Breast epithelium (tissue), 4 donors: ENCODE results near the gene STOML1. TPM values are rescaled to one million over a fixed set of nuclear protein-coding genes. Genes with fewer than 3 reads are reported as not detected.
"Not testable (repeated sequence)": the region's sequence is repeated elsewhere in the genome, so short reads cannot be mapped to it uniquely, and the experiment has no call there.

Experiments
- DNase-seq, 2 donors: peaks; one replicate each; pipeline ENCODE4 v3.0.0-alpha.2; 2019; ENCODE audit warnings: low spot score in 2 of 2
- H3K27ac ChIP-seq, 2 donors: fragments of 200-600 bp; sonication (generic) in 1 of 2; one replicate each; pipeline ENCODE4 v1.5.1; 2016 to 2019; ENCODE audit warnings: mild to moderate bottlenecking in 1 of 2
- H3K27me3 ChIP-seq, 2 donors: fragments of 200-600 bp; sonication (generic) in 1 of 2; one replicate each; pipeline versions ENCODE4 v1.5.1 to v1.6.0; 2017 to 2019; ENCODE audit warnings: control low read depth in 1 of 2, mild to moderate bottlenecking in 1 of 2
- H3K36me3 ChIP-seq: fragments of 200-600 bp; one replicate; pipeline ENCODE4 v1.5.1; 2019
- H3K4me1 ChIP-seq, 2 donors: fragments of 200-600 bp; sonication (generic); one replicate each; pipeline ENCODE4 v1.5.1; 2016 to 2019; ENCODE audit warnings: control low read depth in 1 of 2
- H3K4me3 ChIP-seq, 3 donors: fragments of 200-600 bp; sonication (generic); 1 replicate in 2 of 3; 2 replicates in 1 of 3; pipeline ENCODE4 v1.5.1; 2016 to 2019; ENCODE audit warnings: mild to moderate bottlenecking in 3 of 3, moderate library complexity in 2 of 3
- H3K9me3 ChIP-seq, 2 donors: fragments of 200-600 bp; sonication (generic) in 1 of 2; one replicate each; pipeline ENCODE4 v1.5.1; 2016 to 2019; ENCODE audit warnings: control low read depth in 1 of 2
- POLR2A ChIP-seq: fragments of 450-650 bp; IDR thresholded peaks from one replicate; pipeline ENCODE4 v1.6.1; 2016; ENCODE audit warnings: antibody characterized with exemption, mild to moderate bottlenecking, moderate library complexity
- POLR2AphosphoS5 ChIP-seq, 3 donors: sonication (generic); formaldehyde crosslinking; IDR thresholded peaks; one replicate each; pipeline ENCODE4 v1.6.1; 2017; ENCODE audit warnings: antibody characterized with exemption in 3 of 3
- intact Hi-C: fragments of 100-400 bp; cut with DNase I; formaldehyde crosslinking; loops from one replicate; pipeline ENCODE4 v1.15.1; 2023; ENCODE audit warnings: low total_unique reads
- total RNA-seq, 3 donors: library from RNA; depleted of rRNA; stranded (reverse); fragments of >200 nt; gene quantifications; one replicate each; pipeline ENCODE4 v1.1.0, GENCODE V29; 2016
- TF ChIP-seq, protein P1 (sequence below), 3 donors: fragments of 450-650 bp; IDR thresholded peaks; one replicate each; pipeline ENCODE4 v1.5.1; 2016 to 2017; ENCODE audit warnings: antibody characterized with exemption in 3 of 3, mild to moderate bottlenecking in 3 of 3, moderate library complexity in 3 of 3

Gene STOML1
- total RNA-seq, 3 donors from 2014 or later, result 8.5 to 10.7 (median 9.7) TPM

DNA sequence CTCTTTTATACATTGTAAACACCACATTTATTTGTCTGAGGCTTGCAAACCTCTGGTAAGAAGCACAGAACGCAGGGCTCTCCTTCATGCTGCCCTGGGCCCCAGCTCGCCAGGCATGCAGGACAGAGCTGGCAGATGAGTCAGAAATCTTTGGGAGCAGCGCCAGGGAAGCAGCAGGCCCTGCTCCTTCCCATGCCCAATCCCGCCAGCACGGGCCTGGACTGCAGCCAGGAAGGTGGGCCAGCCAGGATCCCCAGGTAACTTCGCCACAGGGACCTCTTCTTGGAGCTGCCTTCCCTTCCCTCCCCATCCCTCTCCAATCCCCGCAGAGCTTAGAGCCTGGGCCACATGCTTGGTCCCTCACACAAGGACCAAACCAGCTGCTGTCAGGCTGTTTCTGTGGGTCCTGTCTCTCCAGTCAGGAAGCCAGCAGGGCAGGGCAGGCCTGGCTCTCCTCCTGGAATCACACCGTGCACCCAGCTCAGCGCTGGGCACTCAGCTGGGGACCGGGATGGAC lies 8.8 kb downstream of the STOML1 start:
- H3K4me1 ChIP-seq, result peaks cover 24 to 36% of the 10 kb centered on the region in 2 donors
- peak overlapping the region; percentile 88 to 98 for H3K27ac ChIP-seq
- no peaks in the 10 kb centered on the region for H3K27me3 ChIP-seq
- peak overlapping the region in 1 of 3 donors; percentile 51 for H3K4me3 ChIP-seq
- TF ChIP-seq, protein P1, sequence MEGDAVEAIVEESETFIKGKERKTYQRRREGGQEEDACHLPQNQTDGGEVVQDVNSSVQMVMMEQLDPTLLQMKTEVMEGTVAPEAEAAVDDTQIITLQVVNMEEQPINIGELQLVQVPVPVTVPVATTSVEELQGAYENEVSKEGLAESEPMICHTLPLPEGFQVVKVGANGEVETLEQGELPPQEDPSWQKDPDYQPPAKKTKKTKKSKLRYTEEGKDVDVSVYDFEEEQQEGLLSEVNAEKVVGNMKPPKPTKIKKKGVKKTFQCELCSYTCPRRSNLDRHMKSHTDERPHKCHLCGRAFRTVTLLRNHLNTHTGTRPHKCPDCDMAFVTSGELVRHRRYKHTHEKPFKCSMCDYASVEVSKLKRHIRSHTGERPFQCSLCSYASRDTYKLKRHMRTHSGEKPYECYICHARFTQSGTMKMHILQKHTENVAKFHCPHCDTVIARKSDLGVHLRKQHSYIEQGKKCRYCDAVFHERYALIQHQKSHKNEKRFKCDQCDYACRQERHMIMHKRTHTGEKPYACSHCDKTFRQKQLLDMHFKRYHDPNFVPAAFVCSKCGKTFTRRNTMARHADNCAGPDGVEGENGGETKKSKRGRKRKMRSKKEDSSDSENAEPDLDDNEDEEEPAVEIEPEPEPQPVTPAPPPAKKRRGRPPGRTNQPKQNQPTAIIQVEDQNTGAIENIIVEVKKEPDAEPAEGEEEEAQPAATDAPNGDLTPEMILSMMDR (IDR thresholded peaks at IDR 0.05), result no peak
- peak in 1 of 3 donors; percentile 40 for TF ChIP-seq POLR2AphosphoS5 (IDR thresholded peaks at IDR 0.05)
- H3K36me3 ChIP-seq, result no peaks in the 10 kb centered on the region
- no peaks in the 10 kb centered on the region for H3K9me3 ChIP-seq
- peak; percentile 82 to 84 for DNase-seq
- intact Hi-C loops, result loop anchor here (5.0 kb wide), 1 partner anchor 894 kb away; no protein-coding TSS in a partner anchor

DNA sequence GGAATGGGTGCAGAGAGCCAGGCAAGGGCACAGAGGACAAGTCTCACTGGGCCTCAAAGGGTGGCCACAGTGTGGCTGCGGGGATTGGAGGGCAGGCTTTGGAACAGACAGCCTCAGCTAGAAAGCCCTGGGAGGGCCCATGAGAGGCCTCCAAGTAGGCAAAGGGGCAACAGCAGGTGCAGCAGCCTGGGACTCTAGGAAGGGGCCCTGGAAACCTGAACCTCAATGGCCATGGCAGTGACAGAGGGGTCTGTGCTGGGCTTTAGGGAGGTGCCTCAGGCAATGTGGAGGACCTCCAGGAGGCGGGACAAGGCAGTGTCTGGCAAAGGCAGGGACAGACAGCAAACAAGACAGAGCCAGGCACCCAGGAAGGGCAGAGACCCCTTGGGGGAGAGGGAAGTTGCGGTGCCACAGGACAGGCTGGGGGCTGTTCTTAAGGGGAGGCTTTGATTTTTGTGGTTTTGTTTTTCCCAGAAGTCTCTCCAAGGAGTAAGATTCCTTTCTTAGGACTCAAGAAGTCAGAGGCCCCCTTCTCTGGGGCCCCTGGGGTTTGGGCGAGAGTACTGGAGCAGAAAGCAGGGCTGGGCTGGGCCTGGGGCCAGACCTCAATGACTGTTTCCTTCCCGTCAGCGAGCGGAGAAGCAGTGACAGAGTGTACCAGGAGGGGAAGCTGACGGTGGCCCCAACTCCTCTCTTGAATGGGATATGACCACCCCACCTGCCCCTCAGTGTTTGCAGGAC lies 9.7 kb downstream of the STOML1 start:
- Histone ChIP-seq H3K36me3 (no peaks in the 10 kb centered on the region), H3K9me3 (no peaks in the 10 kb centered on the region), H3K4me3 (peak overlapping the region in 1 of 3 donors; percentile 51), H3K27me3 (no peaks in the 10 kb centered on the region), H3K4me1 (peaks cover 24 to 31% of the 10 kb centered on the region in 2 donors), H3K27ac (peak overlapping the region; percentile 88 to 98)
- DNase-seq, result peak in 1 of 2 donors; percentile 77
- intact Hi-C loops, result loop anchor here (5.0 kb wide), 1 partner anchor 895 kb away; no protein-coding TSS in a partner anchor
- peak in 2 of 3 donors; percentile 45 to 62 for TF ChIP-seq POLR2AphosphoS5 (IDR thresholded peaks at IDR 0.05)
- TF ChIP-seq POLR2A, result no peak

DNA sequence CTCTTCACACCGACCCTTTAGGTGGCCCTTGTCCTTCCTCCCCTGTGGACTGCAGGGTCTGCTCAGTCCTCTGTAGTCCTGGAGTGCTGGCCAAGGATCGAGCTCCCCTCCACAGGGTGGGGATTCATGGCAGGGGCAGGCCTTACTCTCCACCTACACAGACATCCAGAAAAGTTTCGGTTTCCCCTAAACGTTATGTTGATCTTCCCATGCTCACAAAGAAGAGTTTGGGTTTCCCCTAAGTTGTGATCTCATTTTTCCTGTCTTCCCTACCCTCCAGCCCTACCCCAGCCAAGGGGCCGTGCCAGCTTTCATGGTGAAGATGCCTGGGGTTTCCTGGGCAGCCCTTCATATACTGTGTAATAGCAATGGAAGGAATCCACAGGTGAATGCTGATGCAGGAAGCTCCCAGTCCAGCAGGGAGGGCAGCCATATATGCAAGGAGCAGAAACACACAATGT lies 10.3 kb downstream of the STOML1 start:
- peaks cover 24 to 31% of the 10 kb centered on the region in 2 donors for H3K4me1 ChIP-seq
- H3K27me3 ChIP-seq, result no peaks in the 10 kb centered on the region
- intact Hi-C loops, result loop anchor here (5.0 kb wide), 1 partner anchor 896 kb away; no protein-coding TSS in a partner anchor

DNA sequence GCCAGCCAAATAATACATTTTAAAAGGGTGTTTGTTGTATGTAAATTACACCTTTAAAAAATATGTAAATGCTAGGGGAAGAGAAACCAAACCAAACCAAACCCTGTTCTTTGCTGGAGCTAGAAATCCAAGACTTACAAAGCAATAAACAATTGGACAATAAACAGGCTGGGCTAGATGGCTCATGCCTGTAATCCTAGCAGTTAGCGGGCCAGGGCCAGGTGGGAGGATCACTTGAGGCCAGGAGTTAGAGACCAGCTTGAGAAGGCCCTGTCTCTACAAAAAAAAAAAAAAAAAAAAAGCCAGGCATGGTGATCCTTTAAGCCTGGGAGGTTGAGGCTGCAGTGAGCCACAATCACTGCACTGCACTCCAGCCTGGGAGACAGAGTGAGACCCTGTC lies 12.5 kb downstream of the STOML1 start:
- Histone ChIP-seq H3K36me3 (no peaks in the 10 kb centered on the region), H3K9me3 (no peaks in the 10 kb centered on the region), H3K4me1 (peaks cover 24 to 26% of the 10 kb centered on the region in 2 donors), H3K27me3 (no peaks in the 10 kb centered on the region), H3K4me3 (no peak overlapping the region), H3K27ac (no peak overlapping the region)
- intact Hi-C loops, result loop anchor here (5.0 kb wide), 1 partner anchor 898 kb away; no protein-coding TSS in a partner anchor
- no peak for TF ChIP-seq POLR2A
- TF ChIP-seq, protein P1 (IDR thresholded peaks at IDR 0.05), result no peak
- TF ChIP-seq POLR2AphosphoS5 (IDR thresholded peaks at IDR 0.05), result no peak
- DNase-seq, result no peak

More for the DNA sequence above, 10.3 kb downstream of the STOML1 start:
- no peaks in the 10 kb centered on the region for H3K9me3 ChIP-seq
- TF ChIP-seq POLR2A (no peak), POLR2AphosphoS5 (IDR thresholded peaks at IDR 0.05) (no peak)
- TF ChIP-seq, protein P1 (IDR thresholded peaks at IDR 0.05), result no peak
- H3K36me3 ChIP-seq, result no peaks in the 10 kb centered on the region
- DNase-seq, result no peak
- peak overlapping the region; percentile 88 to 98 for H3K27ac ChIP-seq
- H3K4me3 ChIP-seq, result peak overlapping the region in 1 of 3 donors; percentile 51

DNA sequence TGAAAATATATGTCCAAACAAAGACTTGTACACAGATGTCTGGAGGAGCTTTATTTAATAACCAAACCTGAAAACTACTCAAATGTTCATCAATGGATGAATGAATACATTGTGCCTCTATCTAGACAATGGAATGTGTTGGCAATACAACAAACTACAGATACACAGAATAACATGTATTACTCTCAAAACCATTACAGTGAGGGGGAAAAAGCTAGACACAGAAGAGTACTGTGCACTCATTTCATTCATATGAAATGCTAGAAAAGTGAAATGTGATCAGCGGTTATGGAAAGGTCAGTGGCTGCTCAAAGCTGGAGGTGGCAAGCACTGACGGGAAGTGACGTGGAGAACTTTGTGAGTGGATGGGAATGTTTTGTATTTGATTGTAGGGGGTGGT lies 13.2 kb downstream of the STOML1 start:
- intact Hi-C loops, result no loop called here
- H3K4me1 ChIP-seq, result peaks cover 23 to 24% of the 10 kb centered on the region in 2 donors
- no peaks in the 10 kb centered on the region for H3K27me3 ChIP-seq

DNA sequence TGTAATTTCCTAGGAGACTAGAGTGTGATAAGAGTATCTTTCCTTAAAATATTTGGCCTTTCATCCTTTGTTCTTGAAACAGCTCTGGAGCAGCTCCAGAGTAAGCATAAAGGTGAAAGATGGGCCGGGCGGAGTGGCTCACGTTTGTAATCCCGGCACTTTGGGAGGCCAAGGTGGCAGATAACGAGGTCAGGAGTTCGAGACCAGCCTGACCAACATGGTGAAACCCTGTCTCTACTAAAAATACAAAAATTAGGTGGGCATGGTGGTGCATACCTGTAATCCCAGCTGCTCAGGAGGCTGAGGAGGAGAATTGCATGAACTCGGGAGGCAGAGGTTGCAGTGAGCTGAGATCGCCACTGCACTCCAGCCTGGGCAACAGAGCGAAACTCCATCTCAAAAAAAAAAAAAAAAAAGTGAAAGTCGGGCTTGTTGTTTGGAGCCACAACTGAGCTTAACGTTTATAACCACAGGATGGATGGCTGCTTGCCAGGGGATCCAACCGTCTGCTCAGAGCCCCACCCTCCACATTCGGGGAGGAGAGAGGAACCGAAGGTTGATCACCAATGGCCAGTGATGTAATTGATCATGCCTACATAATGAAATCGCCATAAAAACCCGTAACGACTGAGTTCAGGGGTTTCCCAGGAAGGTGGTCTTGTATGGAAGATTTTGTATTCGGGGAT lies 16.5 kb downstream of the STOML1 start:
- H3K27ac ChIP-seq, H3K4me3 ChIP-seq, H3K4me1 ChIP-seq, H3K36me3 ChIP-seq, intact Hi-C loops, DNase-seq, H3K9me3 ChIP-seq, H3K27me3 ChIP-seq: not testable (repeated sequence)

More for the DNA sequence above, 13.2 kb downstream of the STOML1 start:
- TF ChIP-seq, protein P1 (IDR thresholded peaks at IDR 0.05), result no peak
- TF ChIP-seq POLR2AphosphoS5 (IDR thresholded peaks at IDR 0.05) (no peak), POLR2A (no peak)
- no peak for DNase-seq
- Histone ChIP-seq H3K36me3 (no peaks in the 10 kb centered on the region), H3K9me3 (no peaks in the 10 kb centered on the region), H3K4me3 (no peak overlapping the region), H3K27ac (no peak overlapping the region)

DNA sequence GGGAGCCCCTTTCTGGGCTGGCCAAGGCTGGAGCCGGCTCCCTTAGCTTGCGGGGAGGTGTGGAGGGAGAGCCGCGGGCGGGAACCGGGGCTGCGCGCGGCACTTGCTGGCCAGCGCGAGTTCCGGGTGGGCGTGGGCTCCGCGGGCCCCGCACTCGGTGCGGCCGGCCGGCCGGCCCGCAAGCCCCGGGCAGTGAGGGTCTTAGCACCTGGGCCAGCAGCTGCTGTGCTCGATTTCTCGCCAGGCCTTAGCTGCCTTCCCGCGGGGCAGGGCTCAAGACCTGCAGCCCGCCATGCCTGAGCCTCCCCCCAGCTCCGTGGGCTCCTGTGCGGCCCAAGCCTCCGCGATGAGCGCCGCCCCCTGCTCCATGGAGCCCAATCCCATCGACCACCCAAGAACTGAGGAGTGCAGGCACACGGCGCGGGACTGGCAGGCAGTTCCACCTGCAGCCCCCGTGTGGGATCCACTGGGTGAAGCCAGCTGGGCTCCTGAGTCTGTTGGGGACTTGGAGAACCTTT lies 18.4 kb downstream of the STOML1 start:
- H3K4me1 ChIP-seq, H3K27me3 ChIP-seq, intact Hi-C loops, H3K27ac ChIP-seq, H3K9me3 ChIP-seq, H3K36me3 ChIP-seq: not testable (repeated sequence)
- peak in 1 of 2 donors; percentile 24 for DNase-seq
- peak overlapping the region in 2 of 3 donors; percentile 26 to 52 for H3K4me3 ChIP-seq
